ENCODE results near the gene OR2Y1. TPM values are rescaled to one million over a fixed set of nuclear protein-coding genes. Genes with fewer than 3 reads are reported as not detected.
"Not testable (repeated sequence)": the region's sequence is repeated elsewhere in the genome, so short reads cannot be mapped to it uniquely, and the experiment has no call there.

Gene OR2Y1
- total and polyA plus RNA-seq, 2 donors, result not detected

DNA sequence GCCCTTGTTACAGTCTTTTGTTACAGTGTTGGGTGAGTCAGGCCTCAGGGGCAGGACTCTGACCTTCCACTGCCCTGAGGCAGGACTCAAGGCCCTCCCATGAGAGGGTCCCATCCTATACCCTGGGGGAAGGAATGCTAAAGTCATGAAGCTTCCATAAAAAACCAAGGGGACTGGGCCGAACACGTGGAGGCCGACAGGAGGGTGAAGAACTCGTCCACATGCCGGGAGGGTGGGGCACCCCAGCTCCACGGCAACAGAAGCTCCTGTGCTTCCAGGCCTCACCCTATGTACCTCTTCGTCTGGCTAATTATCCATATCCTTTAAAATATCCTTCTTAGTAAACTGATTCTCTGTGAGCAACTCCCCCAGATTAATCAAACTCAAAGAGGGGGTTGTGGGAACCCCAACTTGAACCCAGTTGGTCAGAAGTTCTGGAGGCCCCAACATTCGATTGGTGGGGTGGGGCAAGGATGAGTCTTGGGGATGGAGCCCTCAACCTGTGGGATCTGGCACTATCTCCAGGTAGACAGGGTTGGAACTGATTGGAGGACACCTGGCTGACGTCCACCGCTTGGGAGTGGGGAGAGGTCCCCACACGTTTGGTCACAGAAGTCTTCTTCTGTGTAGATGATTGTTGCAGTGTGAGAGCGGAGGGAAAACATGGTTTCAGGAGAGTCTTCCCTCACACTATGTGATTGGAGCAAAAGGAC, 43.6 kb upstream of the OR2Y1 start:
- H3K4me3 ChIP-seq (ENCODE audit: low read length in 2 of 2), result no peak overlapping the region
- no peak for DNase-seq (ENCODE audit: low read depth in 6 of 9, low spot score in 9 of 9)
- WGBS, result 95% methylated on average over 12 of the region's 12 CpGs

DNA sequence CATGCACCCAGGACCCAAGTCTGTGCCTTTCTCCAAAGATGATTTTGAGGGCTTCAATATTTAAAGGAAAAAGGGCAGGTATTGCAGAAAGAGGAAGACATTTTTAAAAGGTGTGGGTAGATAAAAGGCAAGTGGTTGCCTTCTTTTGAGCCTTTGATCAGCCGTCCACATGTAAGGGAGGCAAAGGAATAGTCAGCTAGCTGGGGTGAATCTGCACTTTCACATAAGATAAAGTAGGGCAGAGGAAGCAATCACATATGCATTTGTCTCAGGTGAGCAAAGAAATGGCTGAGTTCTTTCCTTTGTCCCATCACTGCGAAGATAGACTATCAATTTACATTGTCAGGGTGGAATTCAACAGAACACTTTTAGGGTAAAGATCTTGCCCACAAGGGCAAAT, 42.9 kb upstream of the OR2Y1 start:
- Histone ChIP-seq H3K27me3 (ENCODE audit: control insufficient read depth in 2 of 2, insufficient read depth in 1 of 2, low read length in 1 of 2) (no peaks in the 10 kb centered on the region), H3K4me1 (ENCODE audit: control insufficient read depth in 2 of 2, insufficient read depth in 2 of 2, low read length in 2 of 2) (peaks cover 6 to 21% of the 10 kb centered on the region in 2 donors), H3K36me3 (ENCODE audit: control insufficient read depth in 2 of 2, insufficient read depth in 2 of 2, low read length in 1 of 2) (peaks cover 4 to 11% of the 10 kb centered on the region in 2 donors), H3K9me3 (ENCODE audit: control insufficient read depth in 2 of 2, insufficient read depth in 1 of 2, low read length in 1 of 2) (no peaks in the 10 kb centered on the region), H3K4me3 (ENCODE audit: low read length in 2 of 2) (no peak overlapping the region), H3K27ac (ENCODE audit: low read depth in 1 of 2, low read length in 1 of 2) (no peak overlapping the region)
- no peak for DNase-seq (ENCODE audit: low read depth in 6 of 9, low spot score in 9 of 9)
- 53% methylated on average over 2 of the region's 2 CpGs for WGBS

More for the DNA sequence above, 43.6 kb upstream of the OR2Y1 start:
- no peaks in the 10 kb centered on the region for H3K9me3 ChIP-seq (ENCODE audit: control insufficient read depth in 2 of 2, insufficient read depth in 1 of 2, low read length in 1 of 2)
- H3K4me1 ChIP-seq (ENCODE audit: control insufficient read depth in 2 of 2, insufficient read depth in 2 of 2, low read length in 2 of 2), result peaks cover 6 to 21% of the 10 kb centered on the region in 2 donors
- no peaks in the 10 kb centered on the region for H3K27me3 ChIP-seq (ENCODE audit: control insufficient read depth in 2 of 2, insufficient read depth in 1 of 2, low read length in 1 of 2)
- peaks cover 6 to 16% of the 10 kb centered on the region in 2 donors for H3K36me3 ChIP-seq (ENCODE audit: control insufficient read depth in 2 of 2, insufficient read depth in 2 of 2, low read length in 1 of 2)
- no peak overlapping the region for H3K27ac ChIP-seq (ENCODE audit: low read depth in 1 of 2, low read length in 1 of 2)

DNA sequence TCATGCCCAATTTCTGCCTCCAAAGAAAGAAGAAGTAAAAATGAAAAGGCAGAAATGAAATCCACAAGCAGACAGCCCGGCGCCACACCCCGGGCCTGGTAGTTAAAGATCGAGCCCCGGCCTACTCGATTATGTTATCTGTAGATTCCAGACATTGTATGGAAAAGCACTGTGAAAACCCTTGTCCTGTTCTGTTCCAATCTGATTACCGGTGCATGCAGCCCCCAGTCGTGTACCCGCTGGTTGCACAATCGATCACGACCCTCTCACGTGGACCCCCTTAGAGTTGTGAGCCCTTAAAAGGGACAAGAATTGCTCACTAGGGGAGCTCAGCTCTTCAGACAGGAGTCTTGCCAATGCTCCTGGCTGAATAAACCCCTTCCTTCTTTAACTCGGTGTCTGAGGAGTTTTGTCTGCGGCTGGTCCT, 42.1 kb upstream of the OR2Y1 start:
- not testable (repeated sequence) for DNase-seq (ENCODE audit: low read depth in 6 of 9, low spot score in 9 of 9); H3K27me3 ChIP-seq (ENCODE audit: control insufficient read depth in 2 of 2, insufficient read depth in 1 of 2, low read length in 1 of 2); H3K4me3 ChIP-seq (ENCODE audit: low read length in 2 of 2); H3K9me3 ChIP-seq (ENCODE audit: control insufficient read depth in 2 of 2, insufficient read depth in 1 of 2, low read length in 1 of 2); H3K27ac ChIP-seq (ENCODE audit: low read depth in 1 of 2, low read length in 1 of 2); H3K36me3 ChIP-seq (ENCODE audit: control insufficient read depth in 2 of 2, insufficient read depth in 2 of 2, low read length in 1 of 2)
- H3K4me1 ChIP-seq (ENCODE audit: control insufficient read depth in 2 of 2, insufficient read depth in 2 of 2, low read length in 2 of 2), result peaks cover 6 to 19% of the 10 kb centered on the region in 2 donors
- 88% methylated on average over 14 of the region's 14 CpGs for WGBS

DNA sequence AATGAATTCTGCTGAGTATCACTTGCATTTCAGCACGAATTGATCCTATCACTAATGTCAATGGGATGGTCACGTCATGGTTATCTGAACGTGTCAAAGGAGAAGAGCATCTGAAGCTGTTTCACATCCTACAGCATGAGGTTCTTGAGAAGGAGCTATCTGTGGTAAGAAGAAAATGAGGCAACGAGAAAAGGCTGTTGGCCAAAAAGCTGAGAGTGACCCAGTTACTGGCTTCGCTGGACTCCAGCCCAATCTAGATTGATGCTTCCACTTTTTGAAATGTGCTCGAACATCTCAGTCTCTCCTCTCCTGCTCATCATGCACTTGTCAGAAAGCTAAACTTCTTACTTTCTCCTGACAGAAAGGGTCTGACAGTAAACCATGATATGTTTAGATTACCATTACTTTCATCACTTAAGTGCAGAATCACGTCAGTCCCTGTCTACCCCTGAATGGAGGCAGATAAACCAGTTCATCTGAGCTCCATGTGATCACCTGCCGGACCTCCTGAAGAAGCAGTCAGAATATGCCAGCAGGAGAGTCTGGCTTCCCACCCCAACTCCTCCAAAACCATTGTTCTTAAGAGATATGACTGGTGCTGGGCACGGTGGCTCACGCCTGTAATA, 40.2 kb upstream of the OR2Y1 start:
- 92% methylated on average over 10 of the region's 10 CpGs for WGBS
- DNase-seq (ENCODE audit: low read depth in 6 of 9, low spot score in 9 of 9), result no peak
- Histone ChIP-seq H3K4me3 (ENCODE audit: low read length in 2 of 2) (no peak overlapping the region), H3K36me3 (ENCODE audit: control insufficient read depth in 2 of 2, insufficient read depth in 2 of 2, low read length in 1 of 2) (no peaks in the 10 kb centered on the region), H3K27me3 (ENCODE audit: control insufficient read depth in 2 of 2, insufficient read depth in 1 of 2, low read length in 1 of 2) (peaks cover 0 to 6% of the 10 kb centered on the region in 2 donors), H3K27ac (ENCODE audit: low read depth in 1 of 2, low read length in 1 of 2) (no peak overlapping the region), H3K9me3 (ENCODE audit: control insufficient read depth in 2 of 2, insufficient read depth in 1 of 2, low read length in 1 of 2) (no peaks in the 10 kb centered on the region), H3K4me1 (ENCODE audit: control insufficient read depth in 2 of 2, insufficient read depth in 2 of 2, low read length in 2 of 2) (peaks cover under 1 to 6% of the 10 kb centered on the region in 2 donors)

DNA sequence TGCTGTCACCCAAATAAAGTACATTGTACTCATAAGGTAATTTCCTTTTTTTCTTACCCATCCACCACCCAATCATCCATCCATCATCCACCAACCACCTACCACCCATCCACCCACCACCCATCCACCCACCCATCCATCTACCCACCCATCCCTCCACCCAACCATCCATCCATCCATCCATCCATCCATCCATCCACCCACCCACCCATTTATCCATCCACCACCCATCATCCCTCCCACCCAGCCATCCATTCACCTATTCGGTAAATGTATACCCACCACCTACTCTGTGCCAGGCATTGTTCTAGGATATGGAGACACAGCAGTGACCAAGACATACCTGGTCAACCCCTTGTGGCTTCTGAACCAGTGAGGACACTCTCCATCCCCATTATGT, 37.6 kb upstream of the OR2Y1 start:
- no peak overlapping the region for H3K4me3 ChIP-seq (ENCODE audit: low read length in 2 of 2)
- H3K36me3 ChIP-seq (ENCODE audit: control insufficient read depth in 2 of 2, insufficient read depth in 2 of 2, low read length in 1 of 2), result no peaks in the 10 kb centered on the region
- no peak overlapping the region for H3K27ac ChIP-seq (ENCODE audit: low read depth in 1 of 2, low read length in 1 of 2)
- H3K9me3 ChIP-seq (ENCODE audit: control insufficient read depth in 2 of 2, insufficient read depth in 1 of 2, low read length in 1 of 2), result no peaks in the 10 kb centered on the region
- DNase-seq (ENCODE audit: low read depth in 6 of 9, low spot score in 9 of 9), result no peak
- H3K4me1 ChIP-seq (ENCODE audit: control insufficient read depth in 2 of 2, insufficient read depth in 2 of 2, low read length in 2 of 2), result no peaks in the 10 kb centered on the region
- H3K27me3 ChIP-seq (ENCODE audit: control insufficient read depth in 2 of 2, insufficient read depth in 1 of 2, low read length in 1 of 2), result peaks cover 0 to 6% of the 10 kb centered on the region in 2 donors
- WGBS, result 98% methylated on average over 1 of the region's 1 CpG

DNA sequence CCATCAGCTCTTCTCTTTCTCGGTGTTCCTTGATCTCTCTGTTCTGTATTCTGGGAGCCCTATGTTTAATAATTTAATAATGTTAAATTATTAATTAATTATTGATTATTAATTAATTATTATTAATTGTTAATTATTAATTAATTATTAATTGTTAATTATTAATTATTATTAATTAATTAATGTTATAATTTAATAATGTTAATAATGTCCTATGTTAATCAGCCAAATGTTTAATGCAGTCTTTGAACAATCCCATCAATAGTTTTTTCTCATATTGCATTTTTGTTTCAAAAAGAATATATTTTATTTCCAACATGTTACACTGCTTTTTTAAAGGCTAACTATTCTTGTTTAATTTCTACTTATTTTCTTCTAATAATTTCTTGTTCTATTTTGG, 36.5 kb upstream of the OR2Y1 start:
- H3K36me3 ChIP-seq (ENCODE audit: control insufficient read depth in 2 of 2, insufficient read depth in 2 of 2, low read length in 1 of 2), result no peaks in the 10 kb centered on the region
- peaks cover 0 to 6% of the 10 kb centered on the region in 2 donors for H3K27me3 ChIP-seq (ENCODE audit: control insufficient read depth in 2 of 2, insufficient read depth in 1 of 2, low read length in 1 of 2)
- no peak for DNase-seq (ENCODE audit: low read depth in 6 of 9, low spot score in 9 of 9)
- no peak overlapping the region for H3K27ac ChIP-seq (ENCODE audit: low read depth in 1 of 2, low read length in 1 of 2)
- H3K9me3 ChIP-seq (ENCODE audit: control insufficient read depth in 2 of 2, insufficient read depth in 1 of 2, low read length in 1 of 2), result no peaks in the 10 kb centered on the region
- no peaks in the 10 kb centered on the region for H3K4me1 ChIP-seq (ENCODE audit: control insufficient read depth in 2 of 2, insufficient read depth in 2 of 2, low read length in 2 of 2)
- 98% methylated on average over 1 of the region's 1 CpG for WGBS
- no peak overlapping the region for H3K4me3 ChIP-seq (ENCODE audit: low read length in 2 of 2)

DNA sequence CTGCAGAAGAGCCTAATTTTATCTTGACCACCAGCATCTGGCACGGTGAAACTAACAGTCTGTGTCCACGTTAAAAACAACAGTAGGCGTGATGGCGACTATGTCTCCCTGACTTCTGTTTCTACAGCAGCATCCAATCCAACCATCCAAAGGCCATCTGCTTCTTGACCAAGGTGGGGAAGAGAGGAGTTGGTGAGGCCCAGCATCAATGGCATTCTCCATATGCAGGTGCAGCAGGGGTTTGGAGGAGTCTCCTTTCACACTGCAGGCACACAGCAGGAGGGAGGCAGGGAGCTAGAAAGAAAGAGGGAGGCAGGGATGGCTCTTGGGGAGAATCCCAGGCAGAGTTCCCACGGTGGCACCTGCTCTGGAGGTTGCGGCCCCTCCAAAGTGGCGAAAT, 35.8 kb upstream of the OR2Y1 start:
- no peak overlapping the region for H3K4me3 ChIP-seq (ENCODE audit: low read length in 2 of 2)
- no peak for DNase-seq (ENCODE audit: low read depth in 6 of 9, low spot score in 9 of 9)
- H3K27me3 ChIP-seq (ENCODE audit: control insufficient read depth in 2 of 2, insufficient read depth in 1 of 2, low read length in 1 of 2), result peaks cover 0 to 6% of the 10 kb centered on the region in 2 donors
- H3K27ac ChIP-seq (ENCODE audit: low read depth in 1 of 2, low read length in 1 of 2), result no peak overlapping the region
- no peaks in the 10 kb centered on the region for H3K36me3 ChIP-seq (ENCODE audit: control insufficient read depth in 2 of 2, insufficient read depth in 2 of 2, low read length in 1 of 2)
- H3K4me1 ChIP-seq (ENCODE audit: control insufficient read depth in 2 of 2, insufficient read depth in 2 of 2, low read length in 2 of 2), result no peaks in the 10 kb centered on the region
- WGBS, result 96% methylated on average over 7 of the region's 7 CpGs
- H3K9me3 ChIP-seq (ENCODE audit: control insufficient read depth in 2 of 2, insufficient read depth in 1 of 2, low read length in 1 of 2), result no peaks in the 10 kb centered on the region

DNA sequence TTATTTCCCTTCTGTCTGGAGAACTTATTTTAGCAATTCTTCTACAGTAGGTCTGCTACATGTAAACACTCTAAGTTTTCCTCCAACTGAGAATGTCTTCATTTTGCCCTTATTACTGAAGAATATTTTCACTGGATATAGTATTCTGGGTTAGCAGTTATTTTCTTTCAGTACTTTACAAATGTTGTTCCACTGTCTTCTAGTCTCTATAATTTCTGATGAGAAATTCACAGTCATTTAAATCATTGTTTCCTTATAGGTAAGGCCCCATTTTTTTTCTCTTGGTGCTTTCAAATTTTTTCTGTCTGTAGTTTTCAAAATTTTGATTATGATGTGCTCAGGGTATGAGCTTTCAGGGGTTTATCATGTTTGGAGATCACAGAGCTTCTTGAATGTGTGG, 32.0 kb upstream of the OR2Y1 start:
- Histone ChIP-seq H3K4me3 (ENCODE audit: low read length in 2 of 2) (no peak overlapping the region), H3K4me1 (ENCODE audit: control insufficient read depth in 2 of 2, insufficient read depth in 2 of 2, low read length in 2 of 2) (no peaks in the 10 kb centered on the region), H3K27me3 (ENCODE audit: control insufficient read depth in 2 of 2, insufficient read depth in 1 of 2, low read length in 1 of 2) (peaks cover 0 to 6% of the 10 kb centered on the region in 2 donors), H3K27ac (ENCODE audit: low read depth in 1 of 2, low read length in 1 of 2) (no peak overlapping the region), H3K9me3 (ENCODE audit: control insufficient read depth in 2 of 2, insufficient read depth in 1 of 2, low read length in 1 of 2) (no peaks in the 10 kb centered on the region), H3K36me3 (ENCODE audit: control insufficient read depth in 2 of 2, insufficient read depth in 2 of 2, low read length in 1 of 2) (no peaks in the 10 kb centered on the region)
- DNase-seq (ENCODE audit: low read depth in 6 of 9, low spot score in 9 of 9), result no peak

DNA sequence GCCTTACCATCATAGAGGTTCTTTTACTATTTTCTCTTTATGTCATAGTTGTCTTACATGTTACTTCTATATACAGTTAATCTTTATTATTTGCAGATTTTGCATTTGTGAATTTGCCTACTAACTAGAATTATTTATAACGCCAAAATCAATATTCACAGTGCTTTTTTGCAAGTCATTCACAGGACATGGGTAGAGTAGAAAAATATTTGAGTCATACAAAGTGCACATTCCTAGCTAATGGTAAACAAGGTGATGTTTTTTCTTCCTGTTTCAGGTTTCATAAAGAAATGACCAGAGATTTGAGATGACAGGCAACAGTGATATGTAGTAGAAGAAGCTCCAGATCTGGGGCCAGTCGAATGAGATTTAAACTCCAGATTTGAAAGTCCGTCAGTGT, 30.0 kb upstream of the OR2Y1 start:
- H3K36me3 ChIP-seq (ENCODE audit: control insufficient read depth in 2 of 2, insufficient read depth in 2 of 2, low read length in 1 of 2), result no peaks in the 10 kb centered on the region
- H3K9me3 ChIP-seq (ENCODE audit: control insufficient read depth in 2 of 2, insufficient read depth in 1 of 2, low read length in 1 of 2), result no peaks in the 10 kb centered on the region
- 83% methylated on average over 3 of the region's 3 CpGs for WGBS
- no peak overlapping the region for H3K27ac ChIP-seq (ENCODE audit: low read depth in 1 of 2, low read length in 1 of 2)
- H3K4me3 ChIP-seq (ENCODE audit: low read length in 2 of 2), result no peak overlapping the region
- no peaks in the 10 kb centered on the region for H3K4me1 ChIP-seq (ENCODE audit: control insufficient read depth in 2 of 2, insufficient read depth in 2 of 2, low read length in 2 of 2)
- no peak for DNase-seq (ENCODE audit: low read depth in 6 of 9, low spot score in 9 of 9)
- no peaks in the 10 kb centered on the region for H3K27me3 ChIP-seq (ENCODE audit: control insufficient read depth in 2 of 2, insufficient read depth in 1 of 2, low read length in 1 of 2)

Measured in thymus (tissue), 11 donors.